HL-60 (cell line): ENCODE data around the gene FLNC.

Source experiments
- POLR2AphosphoS5 ChIP-seq: IDR thresholded peaks from 2 replicates; pipeline ENCODE4 v1.6.1; 2012; ENCODE audit warnings: low read depth
- REST ChIP-seq: IDR thresholded peaks from 2 replicates; pipeline ENCODE4 v1.6.1; 2012; ENCODE audit warnings: low read depth; ENCODE audit not compliant: insufficient replicate concordance

- TF ChIP-seq REST, result no peak
- no peak for TF ChIP-seq POLR2AphosphoS5
Observed at GRCh38 chr7:128885370-128886187, 55.4 kb downstream of the FLNC start.
